Activated CD4-positive, alpha-beta T cell treated with anti-CD3 and anti-CD28 coated beads for 36 hours (primary cell): ENCODE data around the gene MCAM. TPM values are rescaled to one million over a fixed set of nuclear protein-coding genes. Genes with fewer than 3 reads are reported as not detected.
A peak's percentile ranks its signal among the peaks of the same experiment; 100 is the strongest.

Experiments
- ATAC-seq: fragments of 200-7000 bp; cut with Tn5 transposase; one replicate; pipeline ENCODE4 v1.10.0; 2021; ENCODE audit warnings: mild to moderate bottlenecking, moderate library complexity
- CTCF ChIA-PET: fragments of 350-600 bp; sonication (Branson Sonifier 250); formaldehyde crosslinking; loops from one replicate; lab custom pipeline; 2021; ENCODE audit warnings: antibody characterized with exemption; lab: Charles Lee
- POLR2A ChIA-PET: fragments of 350-600 bp; sonication (Branson Sonifier 250); formaldehyde crosslinking; loops from one replicate; lab custom pipeline; 2021; ENCODE audit warnings: antibody characterized with exemption, inconsistent platforms; lab: Charles Lee
- DNase-seq: peaks from one replicate; pipeline ENCODE4 v3.0.0-alpha.2; 2020
- H3K27ac Mint-ChIP-seq: one replicate; pipeline ENCODE4 v1.8.0; 2021; ENCODE audit warnings: mixed read lengths
- H3K27me3 Mint-ChIP-seq: one replicate; pipeline ENCODE4 v1.8.0; 2021; ENCODE audit warnings: mixed read lengths
- H3K36me3 Mint-ChIP-seq: one replicate; pipeline ENCODE4 v1.8.0; 2021; ENCODE audit warnings: low read depth, mixed read lengths
- H3K4me1 Mint-ChIP-seq: one replicate; pipeline ENCODE4 v1.8.0; 2021; ENCODE audit warnings: mixed read lengths
- H3K4me3 Mint-ChIP-seq: one replicate; pipeline ENCODE4 v1.8.0; 2021; ENCODE audit warnings: mild to moderate bottlenecking, moderate library complexity, mixed read lengths
- H3K9me3 Mint-ChIP-seq: one replicate; pipeline ENCODE4 v1.8.0; 2021; ENCODE audit warnings: low read depth, mixed read lengths
- intact Hi-C, 2 experiments: fragments of 100-400 bp; cut with DNase I in 1 of 2; cut with micrococcal nuclease in 1 of 2; formaldehyde crosslinking; loops; one replicate each; pipeline versions ENCODE4 v1.14.2 to v1.15.1; 2022 to 2024; cut with DNase I, micrococcal nuclease
- total RNA-seq, 2 experiments: library from RNA; stranded (reverse); gene quantifications; one replicate each; pipeline ENCODE4 v1.2.3, GENCODE V29; 2021

Gene MCAM
- total RNA-seq, 2 experiments from 2014 or later: 6.8 to 6.9 TPM

GRCh38 chr11:119344291-119345010, 27.5 kb upstream of the MCAM start:
- intact Hi-C loops: no loop called here
- Mint-ChIP-seq H3K4me1 (peaks cover 5% of the 10 kb centered on the region), H3K4me3 (no peak overlapping the region), H3K36me3 (no peaks in the 10 kb centered on the region), H3K27ac (no peak overlapping the region), H3K9me3 (no peaks in the 10 kb centered on the region), H3K27me3 (peaks cover 27% of the 10 kb centered on the region)
- POLR2A ChIA-PET: interaction anchor here (0.6 to 1.1 kb wide), 2 partner anchors 25 to 102 kb away, joined by 3 read pairs; no protein-coding TSS in a partner anchor
- DNase-seq (no peak), ATAC-seq (no peak)
- CTCF ChIA-PET: interaction anchor here (0.8 to 4.3 kb wide), 2 partner anchors 11 to 38 kb away, joined by 3 to 25 read pairs; no protein-coding TSS in a partner anchor

GRCh38 chr11:119343726-119344125, 26.8 kb upstream of the MCAM start:
- no peak overlapping the region for H3K27ac Mint-ChIP-seq
- peaks cover 5% of the 10 kb centered on the region for H3K4me1 Mint-ChIP-seq
- no peak for ATAC-seq
- DNase-seq: no peak
- intact Hi-C loops: no loop called here
- ChIA-PET CTCF (interaction anchor here (0.8 to 4.3 kb wide), 4 partner anchors 9 to 131 kb away, joined by 3 to 25 read pairs (median 4); partner anchors contain the start of gene RNF26), POLR2A (interaction anchor here (0.5 kb wide), 1 partner anchor 554 kb away, joined by 4 read pairs; no protein-coding TSS in a partner anchor)
- no peak overlapping the region for H3K4me3 Mint-ChIP-seq
- peaks cover 33% of the 10 kb centered on the region for H3K27me3 Mint-ChIP-seq
- peaks cover 2% of the 10 kb centered on the region for H3K36me3 Mint-ChIP-seq
- H3K9me3 Mint-ChIP-seq: no peaks in the 10 kb centered on the region

GRCh38 chr11:119342362-119343130, 25.6 kb upstream of the MCAM start:
- H3K9me3 Mint-ChIP-seq: no peaks in the 10 kb centered on the region
- ATAC-seq: no peak
- H3K4me1 Mint-ChIP-seq: peaks cover 13% of the 10 kb centered on the region
- intact Hi-C loops: no loop called here
- no peak overlapping the region for H3K27ac Mint-ChIP-seq
- H3K4me3 Mint-ChIP-seq: no peak overlapping the region
- CTCF ChIA-PET: interaction anchor here (1.0 to 4.3 kb wide), 4 partner anchors 8 to 132 kb away, joined by 4 to 25 read pairs (median 8); partner anchors contain the start of gene RNF26
- peaks cover 2% of the 10 kb centered on the region for H3K36me3 Mint-ChIP-seq
- POLR2A ChIA-PET: no interaction called here
- no peak for DNase-seq
- peaks cover 34% of the 10 kb centered on the region for H3K27me3 Mint-ChIP-seq

GRCh38 chr11:119342023-119342300, 25.0 kb upstream of the MCAM start:
- no peak for ATAC-seq
- ChIA-PET CTCF (interaction anchor here (1.0 to 4.3 kb wide), 3 partner anchors 14 to 41 kb away, joined by 3 to 25 read pairs (median 11); no protein-coding TSS in a partner anchor), POLR2A (no interaction called here)
- Mint-ChIP-seq H3K9me3 (no peaks in the 10 kb centered on the region), H3K27me3 (peaks cover 32% of the 10 kb centered on the region), H3K4me3 (no peak overlapping the region), H3K36me3 (peaks cover 2% of the 10 kb centered on the region), H3K27ac (no peak overlapping the region), H3K4me1 (peaks cover 13% of the 10 kb centered on the region)
- intact Hi-C loops: no loop called here
- DNase-seq: no peak

GRCh38 chr11:119341222-119342022, 24.5 kb upstream of the MCAM start:
- no peak for ATAC-seq
- POLR2A ChIA-PET: no interaction called here

GRCh38 chr11:119340335-119341221, 23.6 kb upstream of the MCAM start, which contains the start of gene C1QTNF5:
Gene C1QTNF5 (minus strand): TSS chr11:119340883. CDS start chr11:119340397, 486 bp downstream.
- H3K27ac Mint-ChIP-seq: no peak within 1 kb of the TSS
- H3K36me3 Mint-ChIP-seq: peaks cover 7% of the 10 kb centered on the region
- intact Hi-C loops: no loop called here
- H3K9me3 Mint-ChIP-seq: no peaks in the 10 kb centered on the region
- H3K4me3 Mint-ChIP-seq: no peak within 1 kb of the TSS
- ChIA-PET POLR2A (no interaction called here), CTCF (interaction anchor here (0.6 to 3.7 kb wide), 12 partner anchors 9 to 275 kb away, joined by 3 to 69 read pairs (median 3); no protein-coding TSS in a partner anchor)
- no peak for ATAC-seq
- peaks cover 26% of the 10 kb centered on the region for H3K4me1 Mint-ChIP-seq
- peaks cover 27% of the 10 kb centered on the region for H3K27me3 Mint-ChIP-seq
- no peak for DNase-seq

More at GRCh38 chr11:119341222-119342022, 24.5 kb upstream of the MCAM start:
- Mint-ChIP-seq H3K27me3 (peaks cover 28% of the 10 kb centered on the region), H3K36me3 (peaks cover 4% of the 10 kb centered on the region), H3K4me1 (peaks cover 18% of the 10 kb centered on the region), H3K9me3 (no peaks in the 10 kb centered on the region), H3K27ac (no peak overlapping the region), H3K4me3 (no peak overlapping the region)
- CTCF ChIA-PET: interaction anchor here (0.6 to 2.1 kb wide), 5 partner anchors 15 to 129 kb away, joined by 3 to 11 read pairs (median 3); no protein-coding TSS in a partner anchor
- no peak for DNase-seq
- intact Hi-C loops: no loop called here

GRCh38 chr11:119339589-119340334, 22.8 kb upstream of the MCAM start:
- H3K4me3 Mint-ChIP-seq: peak overlapping the region; percentile 21
- DNase-seq (peak; percentile 70), ATAC-seq (peak; percentile 18)
- H3K27ac Mint-ChIP-seq: no peak overlapping the region
- ChIA-PET CTCF (interaction anchor here (0.6 to 3.7 kb wide), 9 partner anchors 8 to 274 kb away, joined by 3 to 69 read pairs (median 3); no protein-coding TSS in a partner anchor), POLR2A (no interaction called here)
- H3K27me3 Mint-ChIP-seq: peaks cover 27% of the 10 kb centered on the region
- H3K9me3 Mint-ChIP-seq: no peaks in the 10 kb centered on the region
- H3K4me1 Mint-ChIP-seq: peaks cover 34% of the 10 kb centered on the region
- peaks cover 7% of the 10 kb centered on the region for H3K36me3 Mint-ChIP-seq
- intact Hi-C loops: loop anchor here in 1 of 2 experiments (2.0 to 5.0 kb wide), 2 partner anchors 133 to 273 kb away; partner anchors contain the start of gene VPS11

- ChIA-PET CTCF (interaction anchor here (0.5 to 3.7 kb wide), 26 partner anchors 10 to 975 kb away, joined by 3 to 69 read pairs (median 6); partner anchors contain the start of genes C2CD2L, CBL, MCAM and THY1), POLR2A (interaction anchor here (1.0 to 1.3 kb wide), 3 partner anchors 18 to 244 kb away, joined by 4 to 5 read pairs (median 4); a partner anchor contains a TSS)
- Mint-ChIP-seq H3K27me3 (peaks cover 27% of the 10 kb centered on the region), H3K4me1 (peaks cover 34% of the 10 kb centered on the region), H3K27ac (no peak overlapping the region), H3K36me3 (peaks cover 7% of the 10 kb centered on the region), H3K4me3 (peak overlapping the region; percentile 21), H3K9me3 (no peaks in the 10 kb centered on the region)
- DNase-seq (no peak), ATAC-seq (no peak)
- intact Hi-C loops: loop anchor here in 1 of 2 experiments (1.0 to 5.0 kb wide), 4 partner anchors 18 to 272 kb away; partner anchors contain the start of genes USP2 and VPS11
These were observed 22.1 kb upstream of the MCAM start for GRCh38 chr11:119338965-119339588.
